SK-N-SH (cell line): Measurements from ENCODE around the gene SYNE1. TPM values are rescaled to one million over a fixed set of nuclear protein-coding genes. Genes with fewer than 3 reads are reported as not detected.

Experiments used
- CTCF ChIA-PET: fragments of 300-600, 350-600 bp; formaldehyde crosslinking; extraction: SDS; loops from one replicate; lab custom pipeline; 2021; lab: Yijun Ruan, JAX
- POLR2A ChIA-PET: fragments of 350-600 bp; sonication (Branson Sonifier 250); formaldehyde crosslinking; extraction: SDS; loops from one replicate; lab custom pipeline; 2020; ENCODE audit warnings: antibody characterized with exemption, inconsistent platforms; lab: Yijun Ruan, JAX
- DNase-seq: peaks from one replicate; pipeline ENCODE4 v3.0.0; 2012
- H2AFZ ChIP-seq: fragments of 200-600 bp; sonication (generic); 2 replicates; pipeline ENCODE4 v1.8.1; 2016; ENCODE audit warnings: antibody characterized with exemption, mild to moderate bottlenecking, low read depth
- H3F3A ChIP-seq: fragments of 200-600 bp; sonication (generic); replicated peaks from 2 replicates; pipeline ENCODE3; 2016; ENCODE audit warnings: antibody characterized with exemption, mild to moderate bottlenecking; ENCODE audit not compliant: insufficient read depth
- H3K27ac ChIP-seq, 2 experiments: fragments of 200-500 bp in 1 of 2; fragments of 200-600 bp in 1 of 2; sonication (Bioruptor generic) in 1 of 2; sonication (generic), shearing (Covaris generic) in 1 of 2; 2 replicates each; pipeline versions ENCODE4 v1.5.1 to v1.6.1; 2014 to 2016; ENCODE audit warnings: low read depth in 2 of 2, inconsistent platforms in 1 of 2, low read length in 1 of 2, mild to moderate bottlenecking in 1 of 2, mixed read lengths in 1 of 2
- H3K27me3 ChIP-seq: fragments of 200-600 bp; sonication (generic), shearing (Covaris generic); 2 replicates; pipeline ENCODE4 v1.6.1; 2016; ENCODE audit warnings: mixed run types; ENCODE audit not compliant: insufficient read depth
- H3K36me3 ChIP-seq, 2 experiments: fragments of 200-500 bp in 1 of 2; fragments of 200-600 bp in 1 of 2; sonication (Bioruptor generic) in 1 of 2; sonication (generic) in 1 of 2; replicated peaks in 1 of 2; 2 replicates each; pipeline versions ENCODE3 to v1.5.1; 2014 to 2016; ENCODE audit warnings: low read length in 1 of 2, mild to moderate bottlenecking in 1 of 2; ENCODE audit not compliant: insufficient read depth in 2 of 2, control insufficient read depth in 1 of 2
- H3K4me1 ChIP-seq, 2 experiments: fragments of 200-500 bp in 1 of 2; fragments of 200-600 bp in 1 of 2; sonication (Bioruptor generic) in 1 of 2; sonication (generic), shearing (Covaris generic) in 1 of 2; 2 replicates each; pipeline versions ENCODE4 v1.5.1 to v1.6.1; 2014 to 2016; ENCODE audit warnings: low read depth in 1 of 2, low read length in 1 of 2, mixed run types in 1 of 2; ENCODE audit not compliant: insufficient read depth in 2 of 2, control insufficient read depth in 1 of 2
- H3K4me2 ChIP-seq: fragments of 200-600 bp; sonication (generic), shearing (Covaris generic); 2 replicates; pipeline ENCODE4 v1.6.1; 2017; ENCODE audit warnings: mixed run types
- H3K4me3 ChIP-seq, 2 experiments: fragments of 200-500 bp in 1 of 2; fragments of 200-600 bp in 1 of 2; sonication (Bioruptor generic) in 1 of 2; sonication (generic), shearing (Covaris generic) in 1 of 2; 2 replicates each; pipeline versions ENCODE4 v1.5.1 to v1.8.1; 2014 to 2016; ENCODE audit warnings: low read depth in 2 of 2, inconsistent platforms in 1 of 2, low read length in 1 of 2, mild to moderate bottlenecking in 1 of 2, mixed read lengths in 1 of 2, moderate library complexity in 1 of 2
- H3K79me2 ChIP-seq: fragments of 200-600 bp; sonication (generic); 2 replicates; pipeline ENCODE4 v1.8.1; 2017; ENCODE audit warnings: mild to moderate bottlenecking; ENCODE audit not compliant: insufficient read depth
- H3K9ac ChIP-seq: fragments of 200-600 bp; sonication (generic); 2 replicates; pipeline ENCODE4 v1.6.1; 2017; ENCODE audit warnings: mixed run types
- H3K9me2 ChIP-seq: fragments of 200-600 bp; sonication (generic); 2 replicates; pipeline ENCODE4 v1.6.1; 2017; ENCODE audit warnings: mixed run types
- H3K9me3 ChIP-seq: fragments of 200-600 bp; sonication (generic); 2 replicates; pipeline ENCODE4 v1.6.1; 2017; ENCODE audit warnings: mixed run types, mild to moderate bottlenecking, moderate library complexity
- H4K20me1 ChIP-seq: fragments of 200-600 bp; sonication (generic); 2 replicates; pipeline ENCODE4 v1.6.1; 2017; ENCODE audit warnings: mild to moderate bottlenecking, mixed run types; ENCODE audit not compliant: insufficient read depth
- EP300 ChIP-seq, 2 experiments: IDR thresholded peaks; 2 replicates each; pipeline versions ENCODE4 v1.4.0 to v1.6.1; 2012; ENCODE audit warnings: borderline replicate concordance in 1 of 2, low read depth in 1 of 2, low read length in 1 of 2
- EZH2phosphoT487 ChIP-seq: fragments of 200-600 bp; sonication (generic); IDR thresholded peaks from 2 replicates; pipeline ENCODE4 v1.6.1; 2017; ENCODE audit warnings: low read depth, mixed run types, mild to moderate bottlenecking, antibody characterized with exemption, moderate library complexity, borderline replicate concordance
- FOSL2 ChIP-seq: IDR thresholded peaks from 2 replicates; pipeline ENCODE4 v1.4.0; 2012; ENCODE audit warnings: low read depth, mild to moderate bottlenecking, moderate library complexity, borderline replicate concordance
- FOXM1 ChIP-seq: IDR thresholded peaks from 2 replicates; pipeline ENCODE4 v1.4.0; 2012; ENCODE audit warnings: low read depth, mild to moderate bottlenecking
- GABPA ChIP-seq: IDR thresholded peaks from 2 replicates; pipeline ENCODE4 v1.4.0; 2012; ENCODE audit warnings: low read depth, mild to moderate bottlenecking
- GATA2 ChIP-seq: sonication (generic); formaldehyde crosslinking; IDR thresholded peaks from 2 replicates; pipeline ENCODE4 v1.5.0; 2020; ENCODE audit warnings: mild to moderate bottlenecking, missing genetic modification reagents
- JUND ChIP-seq: IDR thresholded peaks from 2 replicates; pipeline ENCODE4 v1.4.0; 2012
- POLR2AphosphoS5 ChIP-seq: IDR thresholded peaks from 2 replicates; pipeline ENCODE4 v1.6.1; 2012; ENCODE audit warnings: low read depth, low read length
- RAD21 ChIP-seq: IDR thresholded peaks from 2 replicates; pipeline ENCODE4 v1.6.1; 2012; ENCODE audit warnings: mild to moderate bottlenecking, low read length
- RCOR1 ChIP-seq: fragments of 150-350 bp; IDR thresholded peaks from 2 replicates; pipeline ENCODE4 v1.6.1; 2017; ENCODE audit warnings: antibody characterized with exemption, low read length
- WGBS: methylation state at CpG from one replicate; pipeline ENCODE4 v1.1.6; 2017; ENCODE audit warnings: low lambda C conversion rate; 5-methylcytosine and 5-hydroxymethylcytosine counted together
- polyA plus RNA-seq, 3 experiments: library from polyadenylated mRNA; depleted of rRNA; stranded (reverse); fragments of >200 nt; gene quantifications; 2 replicates each; pipeline ENCODE4 v1.2.3, GENCODE V29; 2012
- TF ChIP-seq, protein P1 (sequence below): IDR thresholded peaks from 2 replicates; pipeline ENCODE4; 2012
- TF ChIP-seq, protein P2 (sequence below): IDR thresholded peaks from 2 replicates; pipeline ENCODE4 v1.4.0; 2012; ENCODE audit warnings: low read depth, borderline replicate concordance
- TF ChIP-seq, protein P3 (sequence below): IDR thresholded peaks from 2 replicates; pipeline ENCODE4 v1.6.1; 2012; ENCODE audit warnings: mild to moderate bottlenecking, low read depth, low read length, moderate library complexity

SYNE1 gene
- polyA plus RNA-seq, 1 of the 3 experiments (the other 2 are of a cell fraction): 31.1 TPM

DNA sequence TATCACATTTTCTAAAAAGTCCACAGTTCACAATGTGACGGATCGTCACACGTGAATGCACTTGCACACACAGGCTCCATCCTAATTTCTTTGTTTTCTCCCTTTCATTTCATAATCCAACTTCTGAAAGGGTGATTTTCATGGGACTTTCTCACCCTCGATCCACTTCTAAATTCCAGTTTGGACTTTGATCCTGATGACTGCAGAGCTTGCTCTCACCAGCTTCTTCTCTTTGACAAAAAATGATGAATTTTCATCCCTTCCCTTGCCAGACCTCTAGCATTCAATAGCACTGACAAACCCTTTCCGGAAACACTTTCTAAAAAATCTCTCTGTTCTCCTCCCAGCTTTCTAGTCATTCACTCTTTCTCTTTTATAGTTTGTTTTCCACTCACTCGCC, 341.2 kb downstream of the SYNE1 start (continued):
- TF ChIP-seq EZH2phosphoT487: no peak

DNA sequence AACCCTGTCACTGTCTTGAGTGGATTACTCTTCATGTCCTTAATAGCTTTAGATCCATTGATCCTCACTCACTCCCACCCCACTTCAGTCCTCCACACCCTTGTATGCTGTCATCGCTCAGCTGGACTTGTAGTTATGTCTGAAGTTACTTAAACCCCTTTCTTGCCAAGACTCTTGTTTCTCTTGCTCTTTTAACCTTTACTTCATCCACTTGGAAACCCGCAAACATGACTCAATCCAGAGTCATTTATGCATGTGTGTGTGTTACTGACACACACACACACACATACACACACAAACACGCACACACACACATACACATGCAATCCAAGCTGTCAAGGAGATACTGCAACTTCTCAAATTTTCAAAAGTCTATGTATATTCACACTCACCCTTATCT, 341.8 kb downstream of the SYNE1 start:
- TF ChIP-seq, protein P1, sequence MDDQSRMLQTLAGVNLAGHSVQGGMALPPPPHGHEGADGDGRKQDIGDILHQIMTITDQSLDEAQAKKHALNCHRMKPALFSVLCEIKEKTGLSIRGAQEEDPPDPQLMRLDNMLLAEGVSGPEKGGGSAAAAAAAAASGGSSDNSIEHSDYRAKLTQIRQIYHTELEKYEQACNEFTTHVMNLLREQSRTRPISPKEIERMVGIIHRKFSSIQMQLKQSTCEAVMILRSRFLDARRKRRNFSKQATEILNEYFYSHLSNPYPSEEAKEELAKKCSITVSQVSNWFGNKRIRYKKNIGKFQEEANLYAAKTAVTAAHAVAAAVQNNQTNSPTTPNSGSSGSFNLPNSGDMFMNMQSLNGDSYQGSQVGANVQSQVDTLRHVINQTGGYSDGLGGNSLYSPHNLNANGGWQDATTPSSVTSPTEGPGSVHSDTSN: no peak
- TF ChIP-seq, protein P2, sequence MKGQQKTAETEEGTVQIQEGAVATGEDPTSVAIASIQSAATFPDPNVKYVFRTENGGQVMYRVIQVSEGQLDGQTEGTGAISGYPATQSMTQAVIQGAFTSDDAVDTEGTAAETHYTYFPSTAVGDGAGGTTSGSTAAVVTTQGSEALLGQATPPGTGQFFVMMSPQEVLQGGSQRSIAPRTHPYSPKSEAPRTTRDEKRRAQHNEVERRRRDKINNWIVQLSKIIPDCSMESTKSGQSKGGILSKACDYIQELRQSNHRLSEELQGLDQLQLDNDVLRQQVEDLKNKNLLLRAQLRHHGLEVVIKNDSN: no peak
- TF ChIP-seq RCOR1 (no peak), FOXM1 (no peak), GATA2 (no peak), RAD21 (no peak), POLR2AphosphoS5 (no peak), GABPA (no peak), EP300 (IDR thresholded peaks at IDR 0.05; ENCODE audit: borderline replicate concordance in 1 of 2, low read depth in 1 of 2, low read length in 1 of 2) (no peak), JUND (no peak), FOSL2 (no peak)
- TF ChIP-seq, protein P3, sequence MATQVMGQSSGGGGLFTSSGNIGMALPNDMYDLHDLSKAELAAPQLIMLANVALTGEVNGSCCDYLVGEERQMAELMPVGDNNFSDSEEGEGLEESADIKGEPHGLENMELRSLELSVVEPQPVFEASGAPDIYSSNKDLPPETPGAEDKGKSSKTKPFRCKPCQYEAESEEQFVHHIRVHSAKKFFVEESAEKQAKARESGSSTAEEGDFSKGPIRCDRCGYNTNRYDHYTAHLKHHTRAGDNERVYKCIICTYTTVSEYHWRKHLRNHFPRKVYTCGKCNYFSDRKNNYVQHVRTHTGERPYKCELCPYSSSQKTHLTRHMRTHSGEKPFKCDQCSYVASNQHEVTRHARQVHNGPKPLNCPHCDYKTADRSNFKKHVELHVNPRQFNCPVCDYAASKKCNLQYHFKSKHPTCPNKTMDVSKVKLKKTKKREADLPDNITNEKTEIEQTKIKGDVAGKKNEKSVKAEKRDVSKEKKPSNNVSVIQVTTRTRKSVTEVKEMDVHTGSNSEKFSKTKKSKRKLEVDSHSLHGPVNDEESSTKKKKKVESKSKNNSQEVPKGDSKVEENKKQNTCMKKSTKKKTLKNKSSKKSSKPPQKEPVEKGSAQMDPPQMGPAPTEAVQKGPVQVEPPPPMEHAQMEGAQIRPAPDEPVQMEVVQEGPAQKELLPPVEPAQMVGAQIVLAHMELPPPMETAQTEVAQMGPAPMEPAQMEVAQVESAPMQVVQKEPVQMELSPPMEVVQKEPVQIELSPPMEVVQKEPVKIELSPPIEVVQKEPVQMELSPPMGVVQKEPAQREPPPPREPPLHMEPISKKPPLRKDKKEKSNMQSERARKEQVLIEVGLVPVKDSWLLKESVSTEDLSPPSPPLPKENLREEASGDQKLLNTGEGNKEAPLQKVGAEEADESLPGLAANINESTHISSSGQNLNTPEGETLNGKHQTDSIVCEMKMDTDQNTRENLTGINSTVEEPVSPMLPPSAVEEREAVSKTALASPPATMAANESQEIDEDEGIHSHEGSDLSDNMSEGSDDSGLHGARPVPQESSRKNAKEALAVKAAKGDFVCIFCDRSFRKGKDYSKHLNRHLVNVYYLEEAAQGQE: no peak
- CTCF ChIA-PET: interaction anchor here (3.3 kb wide), 1 partner anchor 44 kb away, joined by 12 read pairs; no protein-coding TSS in a partner anchor
- 97% methylated on average over 3 of the region's 3 CpGs for WGBS
- peaks cover 6% of the 10 kb centered on the region for H3K79me2 ChIP-seq
- H3K9me3 ChIP-seq: peaks cover 6% of the 10 kb centered on the region; the same call in 1 of the 2 replicates
- peaks cover 11% of the 10 kb centered on the region for H3F3A ChIP-seq
- H3K36me3 ChIP-seq: peaks cover 60 to 66% of the 10 kb centered on the region in 2 experiments
- H3K27ac ChIP-seq: no peak overlapping the region
- H3K9ac ChIP-seq: no peak overlapping the region
- POLR2A ChIA-PET: no interaction called here
- DNase-seq: no peak
- H2AFZ ChIP-seq: no peak overlapping the region
- no peaks in the 10 kb centered on the region for H4K20me1 ChIP-seq
- no peaks in the 10 kb centered on the region for H3K27me3 ChIP-seq
- H3K9me2 ChIP-seq: no peaks in the 10 kb centered on the region
- H3K4me3 ChIP-seq: no peak overlapping the region
- no peak overlapping the region for H3K4me2 ChIP-seq
- peaks cover 0 to 10% of the 10 kb centered on the region in 2 experiments; a peak in 2 of 4 replicates for H3K4me1 ChIP-seq
